ENCODE results near the gene IQGAP1. TPM values are rescaled to one million over a fixed set of nuclear protein-coding genes. Genes with fewer than 3 reads are reported as not detected.

Gene IQGAP1
- total RNA-seq, 1 donor from 2014 or later = 178 TPM

GRCh38 chr15:90436952-90437351 lies 48.9 kb downstream of the IQGAP1 start:
- Mint-ChIP-seq H3K4me3 (ENCODE audit: unreplicated experiment) (no peak overlapping the region), H3K36me3 (ENCODE audit: unreplicated experiment) (peaks cover 49% of the 10 kb centered on the region), H3K27me3 (ENCODE audit: unreplicated experiment) (no peaks in the 10 kb centered on the region), H3K9me3 (ENCODE audit: unreplicated experiment) (no peaks in the 10 kb centered on the region), H3K27ac (ENCODE audit: unreplicated experiment) (peak overlapping the region; percentile 28), H3K4me1 (ENCODE audit: unreplicated experiment) (peaks cover 8% of the 10 kb centered on the region)
- TF ChIP-seq CTCF (IDR thresholded peaks at IDR 0.05) = no peak
- no peak for DNase-seq (ENCODE audit: extremely low spot score, unreplicated experiment)

DNA sequence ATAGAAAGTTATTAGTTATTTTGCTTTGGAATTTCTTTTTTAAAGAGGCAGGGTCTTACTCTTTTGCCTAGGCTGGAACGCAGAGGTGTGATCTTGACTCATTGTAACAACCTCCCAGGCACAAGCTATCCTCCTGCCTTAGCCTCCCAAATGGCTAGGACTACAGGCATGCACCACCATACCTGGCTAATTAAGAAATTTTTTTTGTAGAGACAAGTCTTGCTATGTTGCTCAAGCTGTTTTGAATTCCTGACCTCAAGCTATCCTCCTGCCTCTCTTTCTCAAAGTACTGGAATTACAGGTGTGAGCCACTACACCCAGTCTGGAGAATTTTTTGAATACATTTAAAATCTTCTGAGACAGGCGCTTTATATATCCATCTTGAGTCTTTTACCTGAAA lies 49.5 kb downstream of the IQGAP1 start:
- Mint-ChIP-seq H3K36me3 (ENCODE audit: unreplicated experiment) (peaks cover 47% of the 10 kb centered on the region), H3K4me3 (ENCODE audit: unreplicated experiment) (no peak overlapping the region), H3K27me3 (ENCODE audit: unreplicated experiment) (no peaks in the 10 kb centered on the region), H3K9me3 (ENCODE audit: unreplicated experiment) (no peaks in the 10 kb centered on the region), H3K4me1 (ENCODE audit: unreplicated experiment) (peaks cover 4% of the 10 kb centered on the region), H3K27ac (ENCODE audit: unreplicated experiment) (no peak overlapping the region)
- no peak for TF ChIP-seq CTCF (IDR thresholded peaks at IDR 0.05)
- no peak for DNase-seq (ENCODE audit: extremely low spot score, unreplicated experiment)

- no peaks in the 10 kb centered on the region for H3K9me3 Mint-ChIP-seq (ENCODE audit: unreplicated experiment)
- no peaks in the 10 kb centered on the region for H3K27me3 Mint-ChIP-seq (ENCODE audit: unreplicated experiment)
- peaks cover 40% of the 10 kb centered on the region for H3K36me3 Mint-ChIP-seq (ENCODE audit: unreplicated experiment)
- no peak for TF ChIP-seq CTCF (IDR thresholded peaks at IDR 0.05)
- DNase-seq (ENCODE audit: extremely low spot score, unreplicated experiment) = no peak
- peaks cover under 1% of the 10 kb centered on the region for H3K4me1 Mint-ChIP-seq (ENCODE audit: unreplicated experiment)
- no peak overlapping the region for H3K4me3 Mint-ChIP-seq (ENCODE audit: unreplicated experiment)
- peak overlapping the region; percentile 24 for H3K27ac Mint-ChIP-seq (ENCODE audit: unreplicated experiment)
Measured at GRCh38 chr15:90439946-90440345, 51.9 kb downstream of the IQGAP1 start.

DNA sequence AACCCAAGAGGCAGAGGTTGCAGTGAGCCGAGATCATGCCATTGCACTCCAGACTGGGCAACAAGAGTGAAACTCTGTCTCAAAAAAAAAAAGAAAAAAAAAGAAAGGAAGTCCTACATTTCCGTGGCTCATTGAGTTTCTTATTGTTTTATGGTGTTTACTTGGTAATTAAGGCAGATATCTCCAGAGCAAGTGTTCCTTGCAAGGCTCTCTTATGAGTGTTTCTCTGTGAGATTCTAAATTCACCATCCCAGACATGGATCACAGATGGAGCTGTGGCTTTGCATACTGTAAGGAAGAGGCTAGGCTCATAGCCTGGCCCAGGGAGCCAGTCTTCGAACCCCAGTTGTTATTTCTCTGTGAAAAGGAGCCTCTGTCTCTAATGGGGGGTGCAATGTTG lies 53.0 kb downstream of the IQGAP1 start:
- no peak overlapping the region for H3K27ac Mint-ChIP-seq (ENCODE audit: unreplicated experiment)
- peaks cover 44% of the 10 kb centered on the region for H3K36me3 Mint-ChIP-seq (ENCODE audit: unreplicated experiment)
- no peaks in the 10 kb centered on the region for H3K4me1 Mint-ChIP-seq (ENCODE audit: unreplicated experiment)
- no peak for TF ChIP-seq CTCF (IDR thresholded peaks at IDR 0.05)
- H3K9me3 Mint-ChIP-seq (ENCODE audit: unreplicated experiment) = no peaks in the 10 kb centered on the region
- H3K27me3 Mint-ChIP-seq (ENCODE audit: unreplicated experiment) = no peaks in the 10 kb centered on the region
- H3K4me3 Mint-ChIP-seq (ENCODE audit: unreplicated experiment) = no peak overlapping the region
- DNase-seq (ENCODE audit: extremely low spot score, unreplicated experiment) = no peak

DNA sequence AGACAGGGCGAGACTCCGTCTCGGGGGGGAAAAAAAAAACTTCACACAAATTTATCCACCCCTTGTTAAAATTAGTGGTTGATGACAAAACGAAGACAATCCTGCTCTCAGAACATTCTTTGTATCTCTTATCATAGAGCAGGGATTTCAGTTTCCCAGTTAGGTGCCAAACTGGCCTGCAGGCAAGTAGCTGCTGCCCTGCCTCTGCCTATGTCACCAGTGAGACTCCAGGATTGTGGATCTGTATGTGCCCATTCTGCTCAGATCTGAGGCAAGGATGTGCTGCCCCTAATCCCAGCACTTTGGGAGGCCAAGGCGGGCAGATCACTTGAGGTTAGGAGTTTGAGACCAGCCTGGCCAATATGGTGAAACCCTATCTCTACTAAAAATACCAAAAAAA lies 54.4 kb downstream of the IQGAP1 start:
- Mint-ChIP-seq H3K4me3 (ENCODE audit: unreplicated experiment) (no peak overlapping the region), H3K27ac (ENCODE audit: unreplicated experiment) (no peak overlapping the region)
- no peak for TF ChIP-seq CTCF (IDR thresholded peaks at IDR 0.05)

More for the DNA sequence above, 54.4 kb downstream of the IQGAP1 start:
- Mint-ChIP-seq H3K36me3 (ENCODE audit: unreplicated experiment) (peaks cover 46% of the 10 kb centered on the region), H3K9me3 (ENCODE audit: unreplicated experiment) (no peaks in the 10 kb centered on the region), H3K27me3 (ENCODE audit: unreplicated experiment) (no peaks in the 10 kb centered on the region), H3K4me1 (ENCODE audit: unreplicated experiment) (no peaks in the 10 kb centered on the region)
- DNase-seq (ENCODE audit: extremely low spot score, unreplicated experiment) = no peak
